NCI-H2029 (cell line): ENCODE results near the gene AFF1.
"Not testable (repeated sequence)": the region's sequence is repeated elsewhere in the genome, so short reads cannot be mapped to it uniquely, and the experiment has no call there.

Source experiments
- DNase-seq: peaks from one replicate; lab custom pipeline; 2025; lab: John Stamatoyannopoulos, UW

AFF1 gene

DNA sequence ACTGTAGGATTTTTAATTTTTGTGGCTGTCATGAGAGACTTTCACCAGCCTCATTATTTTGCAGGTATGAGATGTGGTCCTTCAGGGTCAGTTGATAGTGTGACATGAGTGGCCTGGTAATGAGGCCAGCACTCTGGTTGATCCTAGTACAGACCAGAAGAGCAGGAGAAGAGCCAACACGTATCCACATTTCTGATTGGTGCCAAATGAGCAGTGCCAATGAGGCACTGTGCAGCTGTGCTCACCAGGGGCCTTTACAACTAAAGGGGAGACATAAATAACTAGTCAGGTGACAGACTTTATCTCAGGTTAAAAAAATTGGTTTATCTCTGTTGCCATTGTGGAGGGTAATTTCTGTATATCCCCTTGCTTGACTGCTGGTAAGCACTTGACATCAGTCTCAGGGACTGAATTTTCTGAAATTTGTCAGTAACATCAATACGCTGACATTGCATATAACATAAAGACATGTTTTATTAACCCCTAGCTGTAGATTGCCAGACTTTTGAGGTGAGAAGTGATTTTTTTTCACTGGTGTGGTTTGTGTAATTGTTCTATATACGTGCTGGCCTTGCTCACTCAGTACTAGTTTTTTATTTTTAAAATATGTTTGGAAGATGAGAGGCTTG is 101.2 kb downstream of the AFF1 start:
- DNase-seq = peak; percentile 27

DNA sequence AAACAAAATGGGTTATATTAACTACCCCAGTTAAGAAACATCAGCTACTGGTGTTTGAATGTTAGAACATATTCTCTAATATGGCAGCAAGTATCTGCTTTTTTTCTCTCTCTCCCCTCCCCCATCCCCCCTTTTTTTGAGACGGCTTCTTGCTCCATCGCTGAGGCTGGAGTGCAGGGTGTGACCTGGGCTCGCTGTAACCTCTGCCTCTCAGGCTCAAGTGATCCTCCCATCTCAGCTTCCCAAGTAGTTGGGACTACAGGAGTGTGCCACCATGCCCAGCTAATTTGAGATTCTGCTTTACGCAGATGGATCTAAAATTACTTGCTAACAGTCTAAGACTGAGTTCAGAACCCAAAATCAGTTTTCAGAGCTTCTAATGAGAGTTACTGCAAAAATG is 101.9 kb downstream of the AFF1 start:
- DNase-seq = no peak

DNA sequence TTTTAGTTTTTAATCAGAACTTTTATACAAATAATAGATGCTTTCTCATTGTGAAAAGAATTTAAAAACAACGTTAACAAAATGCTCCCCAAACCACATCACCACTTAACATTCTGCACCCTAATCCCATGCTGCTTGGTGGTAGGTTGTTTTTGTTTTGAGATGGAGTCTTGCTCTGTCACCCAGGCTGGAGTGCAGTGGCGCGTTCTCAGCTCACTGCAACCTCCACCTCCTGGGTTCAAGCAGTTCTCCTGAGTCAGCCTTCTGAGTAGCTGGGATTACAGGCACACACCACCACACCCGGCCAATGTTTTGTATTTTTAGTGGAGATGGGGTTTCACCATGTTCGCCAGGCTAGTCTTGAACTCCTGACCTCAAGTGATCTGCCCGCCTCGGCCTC is 102.4 kb downstream of the AFF1 start:
- DNase-seq = not testable (repeated sequence)

DNA sequence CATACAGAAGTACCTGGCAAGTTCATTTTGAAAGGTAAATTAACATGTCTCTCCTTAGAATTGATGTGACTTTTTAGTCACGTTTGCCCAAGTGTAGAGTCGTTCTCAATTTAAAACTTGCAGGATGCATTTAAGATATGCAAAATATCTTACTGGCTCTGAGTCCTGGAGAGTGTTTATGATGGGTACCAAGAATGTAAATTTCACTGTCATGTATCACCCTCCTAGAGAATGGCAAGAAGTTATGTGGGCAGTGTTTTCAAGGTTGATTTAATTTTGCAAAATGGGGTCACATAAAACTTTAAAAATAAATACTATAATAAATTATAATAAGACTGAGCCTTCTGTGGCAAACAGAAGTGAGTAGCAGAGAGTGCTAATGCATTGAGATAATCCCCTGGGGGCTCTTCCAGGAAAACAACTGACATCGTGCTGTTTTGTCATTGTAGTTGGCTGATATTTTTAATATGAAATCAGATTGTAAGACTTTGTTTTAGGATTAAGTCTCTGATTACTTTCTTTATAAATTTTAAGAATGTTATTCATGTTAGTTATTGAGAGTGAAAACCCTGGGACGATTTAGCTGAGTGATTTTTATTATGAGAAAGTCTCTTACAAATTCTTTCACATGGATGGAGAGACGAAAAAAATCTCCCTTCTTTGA is 103.0 kb downstream of the AFF1 start:
- DNase-seq = no peak

DNA sequence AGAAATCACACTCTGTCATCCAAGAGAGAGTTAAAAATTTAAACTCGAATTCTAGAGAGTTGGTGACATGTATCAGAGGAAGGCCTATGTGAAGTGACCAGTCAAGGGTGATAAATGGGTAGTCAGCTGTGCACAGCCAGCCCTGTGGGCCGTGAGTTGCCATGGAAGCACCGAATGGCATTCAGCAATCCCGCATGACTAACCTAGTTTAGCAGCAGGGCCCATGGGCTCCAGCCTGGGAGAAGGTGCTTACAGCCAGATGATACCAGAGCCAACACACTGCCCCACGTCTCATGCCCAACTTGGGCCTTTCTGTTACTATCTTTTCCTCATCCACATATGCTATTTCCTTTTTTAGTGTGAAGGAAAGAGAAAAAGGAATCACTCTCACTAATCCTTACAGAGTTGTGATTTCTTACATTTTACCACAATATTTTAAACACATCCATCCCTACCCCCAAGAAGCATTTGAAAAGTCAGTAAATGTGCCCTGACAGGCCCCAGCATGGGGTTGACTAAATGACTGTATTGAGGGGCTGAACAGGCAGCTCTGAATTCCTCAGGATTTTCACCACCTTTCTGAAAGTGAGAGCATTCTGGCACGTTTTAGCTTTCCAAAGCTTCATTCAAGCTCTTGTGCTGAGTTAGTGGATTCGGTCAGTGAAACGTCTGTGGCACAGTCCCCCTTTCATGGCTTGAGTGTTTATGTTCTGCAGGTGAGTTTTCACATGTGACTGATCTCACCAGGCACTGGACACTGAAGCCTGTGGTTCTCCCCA is 104.2 kb downstream of the AFF1 start:
- DNase-seq = peak; percentile 63

DNA sequence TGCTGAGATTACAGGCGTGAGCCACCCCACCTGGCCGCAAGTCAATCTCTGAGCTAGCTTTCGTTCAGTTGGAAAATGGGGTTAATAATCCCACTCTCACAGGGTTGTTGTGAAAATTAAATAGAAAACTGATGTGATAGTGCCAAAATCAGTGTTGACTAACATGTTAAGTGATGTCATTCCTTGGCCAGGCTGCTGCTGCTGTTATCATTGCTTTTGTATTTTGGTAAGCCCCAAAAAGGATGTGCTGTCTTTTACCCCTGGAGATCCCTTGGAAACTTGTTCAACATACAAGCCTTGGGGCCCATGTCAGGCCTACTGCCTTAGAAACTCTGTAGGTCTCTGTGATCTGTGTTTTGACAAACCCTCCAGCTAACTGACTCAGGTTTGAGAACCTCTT is 106.3 kb downstream of the AFF1 start:
- DNase-seq = no peak

DNA sequence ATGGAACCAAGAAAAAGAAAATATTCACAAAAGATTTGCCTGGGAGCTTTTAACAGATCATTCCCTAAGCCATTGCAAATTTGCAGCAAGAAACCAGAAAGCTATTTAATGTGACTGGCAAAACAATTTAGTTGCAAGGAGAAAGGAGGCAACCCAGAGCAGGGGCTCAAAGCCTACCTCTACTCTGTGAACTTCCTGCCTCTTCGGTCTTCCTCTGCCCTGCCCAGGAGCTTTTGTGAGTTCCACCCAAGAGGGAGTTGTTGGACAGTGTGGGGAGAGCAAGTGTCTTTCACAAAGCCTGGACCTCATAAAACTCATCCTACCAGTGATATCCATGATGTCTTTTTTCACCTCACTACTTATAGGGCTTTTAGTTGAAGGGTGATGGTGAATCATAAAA is 107.4 kb downstream of the AFF1 start:
- no peak for DNase-seq

DNA sequence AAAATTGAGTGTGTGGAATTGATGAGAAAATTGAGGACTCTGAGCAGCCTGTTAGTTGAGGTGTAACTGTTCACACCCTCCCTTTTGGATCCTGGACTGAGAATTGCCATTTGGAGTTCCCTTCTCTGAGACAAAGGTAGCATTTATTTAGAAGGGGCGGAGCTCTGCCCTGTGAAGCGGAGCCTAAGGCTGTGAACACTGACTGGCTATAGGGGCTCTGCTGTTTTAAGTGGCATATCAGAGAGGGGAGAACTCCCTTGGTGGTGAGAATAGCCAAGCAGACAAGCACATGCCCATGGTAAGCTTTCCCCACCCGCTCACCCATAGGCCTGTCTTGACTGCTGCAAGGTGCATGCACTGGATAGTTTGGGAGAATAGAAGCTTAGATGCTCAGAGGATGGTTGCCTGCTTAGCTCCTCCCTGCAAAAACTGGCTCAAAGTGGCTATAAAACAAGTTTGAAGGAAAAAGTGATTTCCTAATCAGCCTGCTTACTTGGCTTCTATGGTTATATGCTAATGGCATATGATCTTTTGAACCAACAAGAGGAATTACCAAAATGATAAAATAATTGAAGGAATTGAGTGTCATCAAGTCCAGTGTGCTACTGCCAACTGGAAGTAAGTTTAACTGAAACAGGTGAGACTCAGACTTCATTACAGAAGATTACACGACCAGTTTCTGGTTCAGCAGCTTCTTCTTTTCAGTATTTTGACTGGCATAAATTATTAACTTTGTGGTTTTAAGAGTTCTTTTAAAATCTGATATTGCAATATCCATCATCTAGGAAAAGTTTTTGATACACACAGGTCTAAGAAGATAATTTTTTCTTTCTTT is 108.4 kb downstream of the AFF1 start:
- no peak for DNase-seq

DNA sequence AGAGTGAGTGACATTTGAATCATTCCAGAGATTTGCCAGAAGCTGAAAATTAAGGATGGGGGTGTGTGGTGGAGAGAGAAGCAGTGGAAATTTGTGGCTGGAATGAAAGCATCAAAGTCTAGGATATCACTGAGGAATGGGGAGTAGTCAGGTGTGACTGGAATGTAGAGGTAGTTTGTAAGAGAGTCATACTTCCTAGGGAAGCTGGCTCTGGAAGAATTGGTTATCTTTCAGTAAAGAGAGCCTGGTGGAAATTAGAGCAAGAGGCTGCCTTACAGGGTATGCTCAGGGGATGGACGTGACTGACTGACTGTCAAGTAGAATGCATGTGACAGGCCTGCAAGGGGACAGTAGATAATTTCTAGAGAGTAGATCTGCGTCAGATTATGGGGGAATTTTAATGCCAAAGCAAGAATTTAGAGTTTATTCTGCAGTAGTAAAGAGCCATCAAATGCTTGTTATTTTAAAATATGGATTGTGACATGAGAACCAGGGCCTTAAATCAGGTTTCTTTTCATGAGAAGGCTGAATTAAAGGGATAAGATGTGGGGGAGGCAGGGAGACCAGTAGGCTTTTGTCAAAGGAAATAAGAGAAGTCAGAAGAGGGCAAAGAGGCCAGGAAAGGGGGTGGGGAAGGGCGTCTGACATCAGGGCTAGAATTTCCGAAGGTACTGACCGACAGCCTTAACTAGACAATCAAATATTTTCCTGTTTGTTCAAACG is 109.9 kb downstream of the AFF1 start:
- no peak for DNase-seq

DNA sequence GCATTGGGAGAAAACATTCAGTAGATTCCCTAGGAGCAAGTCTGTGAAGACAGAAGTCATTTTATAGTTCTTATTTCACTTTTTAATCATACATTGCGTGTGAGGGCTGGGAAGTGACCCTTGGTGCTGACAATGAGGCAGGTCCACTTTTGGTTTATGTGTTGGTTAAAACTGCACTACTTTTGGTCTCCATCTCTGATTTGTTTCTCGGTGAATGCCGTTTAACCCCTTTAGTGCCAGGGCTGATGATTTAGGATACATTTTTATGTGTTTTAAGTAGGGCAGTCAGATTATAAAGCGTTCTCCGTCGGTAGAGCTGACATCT is 110.4 kb downstream of the AFF1 start:
- no peak for DNase-seq

DNA sequence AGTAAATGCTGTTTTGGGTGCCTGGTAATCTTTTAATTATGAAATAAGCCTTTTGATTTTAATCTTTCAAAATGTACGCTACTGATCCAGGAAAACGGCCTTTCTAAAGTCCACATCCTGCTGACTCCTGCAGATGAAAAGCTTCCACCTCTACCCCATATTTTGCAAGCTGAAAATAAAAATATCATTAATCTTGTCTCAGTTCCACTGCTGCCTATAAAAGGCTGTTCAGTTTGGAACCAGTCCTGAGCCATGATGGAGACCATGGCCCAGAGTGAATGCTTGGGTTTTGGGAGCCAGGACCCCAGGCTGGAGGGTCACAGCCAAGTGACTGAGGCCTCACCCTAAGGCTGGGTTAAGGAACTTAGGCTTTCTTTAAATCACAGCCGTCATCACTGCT is 110.8 kb downstream of the AFF1 start:
- DNase-seq = no peak

DNA sequence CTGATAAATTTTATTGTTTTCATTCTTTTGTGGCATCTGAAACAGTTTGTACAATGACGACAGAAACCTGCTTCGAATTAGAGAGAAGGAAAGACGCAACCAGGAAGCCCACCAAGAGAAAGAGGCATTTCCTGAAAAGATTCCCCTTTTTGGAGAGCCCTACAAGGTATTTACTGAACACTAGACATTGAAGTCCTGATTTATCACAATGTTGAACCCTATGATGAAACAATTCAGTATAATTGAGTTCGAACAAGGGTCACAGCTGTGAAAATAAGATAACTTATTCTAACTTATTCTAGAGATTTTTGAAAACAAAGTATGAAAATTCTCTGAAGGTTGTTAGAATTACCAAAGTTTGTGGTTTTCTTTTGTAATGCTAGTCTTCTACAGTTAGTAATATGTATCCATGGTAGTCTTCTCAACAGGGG is 111.3 kb downstream of the AFF1 start:
- no peak for DNase-seq

DNA sequence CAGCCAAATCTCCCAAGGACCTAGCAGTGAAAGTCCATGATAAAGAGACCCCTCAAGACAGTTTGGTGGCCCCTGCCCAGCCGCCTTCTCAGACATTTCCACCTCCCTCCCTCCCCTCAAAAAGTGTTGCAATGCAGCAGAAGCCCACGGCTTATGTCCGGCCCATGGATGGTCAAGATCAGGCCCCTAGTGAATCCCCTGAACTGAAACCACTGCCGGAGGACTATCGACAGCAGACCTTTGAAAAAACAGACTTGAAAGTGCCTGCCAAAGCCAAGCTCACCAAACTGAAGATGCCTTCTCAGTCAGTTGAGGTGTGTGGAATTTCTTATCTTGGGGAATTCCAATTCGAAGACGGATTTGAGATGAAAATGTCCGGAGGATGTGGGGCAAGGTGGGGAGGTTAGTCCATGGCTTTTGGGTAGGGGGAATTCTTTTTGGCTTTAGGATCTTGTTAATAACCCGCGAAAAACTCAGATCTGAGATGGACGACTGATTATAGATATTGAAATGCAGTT is 112.5 kb downstream of the AFF1 start:
- no peak for DNase-seq

DNA sequence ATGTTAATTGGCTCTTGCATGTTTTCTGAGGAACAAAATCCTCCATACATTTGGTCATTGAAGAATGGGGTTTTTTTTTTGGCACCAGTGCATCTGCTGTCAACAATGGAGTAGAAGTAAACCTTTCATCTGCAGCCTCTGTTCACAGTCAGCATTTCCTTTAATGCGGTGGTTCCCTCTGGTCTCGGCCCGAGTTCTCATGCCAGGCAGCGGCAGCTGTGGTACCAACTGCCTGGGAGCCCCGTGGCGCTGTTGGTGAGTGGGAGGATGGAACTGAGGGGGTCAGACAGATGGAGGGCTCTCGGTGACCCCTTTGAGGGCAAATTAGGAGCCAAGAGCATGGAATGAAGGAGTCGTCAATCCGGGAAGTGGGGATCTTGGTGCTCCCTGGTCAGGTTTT is 114.7 kb downstream of the AFF1 start:
- DNase-seq = no peak

DNA sequence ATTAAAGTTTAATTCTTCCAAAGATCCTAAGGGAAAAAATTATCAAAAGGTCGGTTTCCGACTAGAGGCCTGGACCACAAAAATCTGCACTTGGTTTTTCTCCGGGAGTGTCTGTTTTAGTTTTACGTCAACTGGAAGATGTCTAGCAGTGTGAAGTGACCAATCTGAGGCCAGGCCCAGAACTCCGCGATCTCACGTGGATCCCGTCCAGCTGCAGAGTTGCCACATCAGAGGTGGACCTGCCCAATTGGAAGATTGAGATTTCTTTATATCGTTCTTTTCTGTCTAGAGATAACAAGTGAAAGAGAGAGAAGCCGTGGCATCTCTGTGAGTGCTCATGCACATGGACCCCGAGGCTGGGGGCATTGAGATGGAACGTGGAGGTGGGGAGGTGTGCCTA is 115.8 kb downstream of the AFF1 start:
- no peak for DNase-seq

DNA sequence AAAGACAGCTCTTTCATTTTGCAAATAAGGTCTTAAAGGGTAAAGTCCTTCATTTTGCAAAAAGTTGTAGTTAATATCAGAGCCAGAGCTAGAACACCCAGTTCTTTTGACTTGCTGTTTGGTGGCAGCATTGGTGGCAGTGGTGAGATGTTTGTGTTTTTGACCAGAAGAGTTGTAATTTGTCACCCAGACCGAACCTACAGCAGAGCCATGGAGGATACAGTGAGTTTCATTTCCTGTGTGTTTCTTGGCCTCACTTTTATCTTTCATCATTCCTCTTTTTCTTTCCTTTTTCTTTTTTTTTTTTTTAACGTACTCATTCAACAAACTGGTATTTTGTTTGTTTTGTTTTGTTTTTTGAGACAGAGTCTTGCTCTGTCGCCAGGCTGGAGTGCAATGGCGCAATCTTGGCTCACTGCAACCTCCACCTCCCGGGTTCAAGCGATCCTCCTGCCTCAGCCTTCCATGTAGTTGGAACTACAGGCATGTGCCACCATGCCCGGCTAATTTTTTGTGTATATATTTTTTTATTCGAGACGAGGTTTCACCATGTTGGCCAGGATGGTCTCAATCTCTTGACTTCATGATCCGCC is 116.4 kb downstream of the AFF1 start:
- DNase-seq = no peak

DNA sequence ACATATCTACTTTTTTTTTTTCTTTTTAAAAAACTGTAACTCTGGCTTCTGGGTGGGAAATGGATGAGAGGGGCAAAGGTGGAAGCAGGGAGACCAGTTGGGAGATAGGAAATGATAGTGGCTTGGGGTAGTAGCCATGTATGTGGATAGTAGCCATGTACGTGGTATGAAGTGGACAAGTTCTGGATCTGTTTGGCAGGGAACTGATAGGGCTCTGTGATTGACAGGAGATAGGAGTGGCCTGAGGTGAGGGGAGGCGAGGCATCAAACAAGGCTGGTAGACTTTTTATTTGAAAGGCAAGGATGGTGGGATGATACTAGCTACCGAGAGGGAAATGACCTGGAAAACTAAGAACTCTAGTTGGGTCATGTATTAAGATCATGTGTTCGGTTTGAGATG is 117.8 kb downstream of the AFF1 start:
- no peak for DNase-seq

DNA sequence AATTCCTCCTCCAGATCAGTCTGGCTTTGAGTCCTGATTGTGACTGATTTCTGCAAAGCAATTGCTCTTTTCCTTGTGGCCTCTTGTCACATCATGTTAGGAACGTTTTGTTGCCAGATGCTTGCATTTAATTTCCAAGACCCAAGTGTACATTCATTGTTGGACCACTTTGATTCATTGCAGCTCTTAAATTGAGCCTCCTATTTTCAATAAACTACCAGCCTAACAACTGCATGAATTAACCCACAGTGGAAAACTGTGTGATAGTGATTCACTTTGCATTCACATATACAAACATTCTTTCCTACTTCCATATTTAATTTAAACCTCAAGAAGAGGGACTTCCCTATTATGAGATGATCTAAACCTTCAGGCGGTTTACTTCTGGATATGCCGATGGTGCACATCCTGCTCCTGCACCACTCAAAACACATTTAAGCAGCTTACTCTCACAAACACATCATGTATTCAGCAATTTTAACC is 118.4 kb downstream of the AFF1 start:
- DNase-seq = no peak

DNA sequence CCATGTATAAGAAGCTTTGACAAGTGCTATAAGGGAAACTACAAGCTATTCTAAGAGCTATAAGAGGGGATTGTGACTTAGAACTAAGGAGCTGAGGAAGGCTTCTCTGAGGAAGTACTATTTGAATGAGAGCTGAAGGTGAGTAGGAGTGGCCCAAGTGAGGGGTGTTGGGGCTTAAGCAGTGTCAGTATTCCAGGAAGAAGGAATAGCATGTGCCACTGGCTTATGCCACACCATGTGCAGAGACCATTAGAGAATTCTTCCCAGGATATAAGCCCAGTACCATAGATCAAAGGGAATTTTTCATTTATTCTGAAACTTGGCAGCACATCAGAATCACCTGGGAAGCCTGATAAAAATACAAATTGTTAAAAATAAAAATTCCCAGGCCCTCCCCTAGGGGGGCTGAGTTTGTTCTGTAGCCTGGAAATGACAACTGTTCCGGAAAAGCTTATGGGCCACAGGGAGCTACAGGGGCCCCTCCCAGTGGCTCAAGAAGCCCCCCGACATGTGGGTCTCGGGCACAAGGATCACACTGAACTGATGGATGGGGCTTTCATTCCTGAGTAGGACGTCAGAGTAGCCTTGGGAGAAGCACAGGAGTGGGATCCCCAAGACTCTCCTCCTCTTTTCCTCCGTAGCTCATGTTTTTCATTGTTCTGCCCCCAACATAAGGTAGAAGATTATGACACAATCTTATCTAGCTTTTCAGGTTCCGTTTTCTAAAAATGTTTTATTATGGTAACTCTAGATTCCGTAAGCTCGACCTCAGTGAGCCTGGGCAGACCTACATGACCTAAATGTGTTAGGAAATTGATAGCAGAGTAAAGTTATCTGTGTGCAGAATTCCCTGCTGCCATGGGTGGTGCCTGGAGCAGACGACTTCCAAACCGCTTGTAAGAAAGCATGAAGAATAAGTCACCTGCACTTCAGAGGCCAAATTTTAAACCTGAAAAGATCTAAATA is 119.3 kb downstream of the AFF1 start:
- no peak for DNase-seq

DNA sequence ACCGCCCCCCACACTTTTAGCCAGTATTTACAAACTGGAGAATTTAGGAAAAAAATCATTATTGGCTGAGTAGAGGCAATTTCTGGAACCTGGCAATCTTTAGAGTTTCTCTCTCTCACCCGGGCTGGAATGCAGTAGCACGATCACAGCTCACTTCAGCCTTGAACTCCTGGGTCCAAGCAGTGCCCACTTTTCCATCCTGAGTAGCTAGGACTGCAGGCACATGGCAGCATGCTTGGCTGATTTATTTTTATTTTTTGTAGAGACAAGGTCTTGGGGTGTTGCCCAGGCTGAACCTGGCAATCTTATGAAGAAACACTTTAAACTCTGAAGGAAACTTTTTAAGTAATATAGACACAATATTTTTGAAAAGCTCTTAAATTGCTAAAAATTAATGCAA is 120.1 kb downstream of the AFF1 start:
- DNase-seq = no peak
